GM21381 (cell line): Measurements from ENCODE around the gene CHST7.

Experiments used
- ATAC-seq: cut with Tn5 transposase; IDR thresholded peaks from one replicate; pipeline ENCODE4 v1.9.1; 2021; ENCODE audit warnings: mild to moderate bottlenecking, moderate library complexity; ENCODE audit not compliant: unreplicated experiment

Gene CHST7

GRCh38 chrX:46645614-46646013 lies 72.0 kb downstream of the CHST7 start:
- ATAC-seq: no peak

- no peak for ATAC-seq
Measured at GRCh38 chrX:46647251-46647650, 73.7 kb downstream of the CHST7 start.
